VCaP (cell line): Measurements from ENCODE around the gene LRRC51.
"Not testable (repeated sequence)": the region's sequence is repeated elsewhere in the genome, so short reads cannot be mapped to it uniquely, and the experiment has no call there.

Source experiments
- H3K27ac ChIP-seq: fragments of 450-650 bp; 2 replicates; pipeline ENCODE4 v1.5.1; 2017
- CTCF ChIP-seq: fragments of 450-650 bp; conservative IDR thresholded peaks from 2 replicates; pipeline ENCODE4 v1.5.1; 2017; ENCODE audit warnings: mild to moderate bottlenecking, moderate library complexity

Gene LRRC51

GRCh38 chr11:72132646-72133045, 52.0 kb downstream of the LRRC51 start:
- H3K27ac ChIP-seq = no peak overlapping the region
- no peak for TF ChIP-seq CTCF

GRCh38 chr11:72135473-72135872, 54.8 kb downstream of the LRRC51 start, which contains the start of gene FOLR3:
Gene FOLR3 (plus strand): TSS chr11:72135725. CDS start chr11:72135953, 228 bp downstream.
- not testable (repeated sequence) for H3K27ac ChIP-seq

- TF ChIP-seq CTCF = no peak
These were observed 55.4 kb downstream of the LRRC51 start for GRCh38 chr11:72135891-72136683.

GRCh38 chr11:72136684-72137262, 56.1 kb downstream of the LRRC51 start:
- H3K27ac ChIP-seq = no peak overlapping the region
- TF ChIP-seq CTCF = no peak

More at GRCh38 chr11:72135891-72136683, 55.4 kb downstream of the LRRC51 start:
- no peak overlapping the region for H3K27ac ChIP-seq

GRCh38 chr11:72138821-72139390, 58.3 kb downstream of the LRRC51 start:
- H3K27ac ChIP-seq = no peak overlapping the region
- TF ChIP-seq CTCF = no peak

- no peak overlapping the region for H3K27ac ChIP-seq
- no peak for TF ChIP-seq CTCF
These were observed 58.9 kb downstream of the LRRC51 start for GRCh38 chr11:72139500-72139899.

GRCh38 chr11:72140661-72141060, 60.0 kb downstream of the LRRC51 start:
- TF ChIP-seq CTCF = no peak
- H3K27ac ChIP-seq = no peak overlapping the region

- TF ChIP-seq CTCF = no peak
- H3K27ac ChIP-seq = no peak overlapping the region
These were observed 60.4 kb downstream of the LRRC51 start for GRCh38 chr11:72141066-72141465.

GRCh38 chr11:72142086-72142485, 61.4 kb downstream of the LRRC51 start:
- H3K27ac ChIP-seq = not testable (repeated sequence)

- not testable (repeated sequence) for H3K27ac ChIP-seq
These were observed 61.9 kb downstream of the LRRC51 start for GRCh38 chr11:72142543-72142942.
